ENCODE results near the gene ARHGAP27. TPM values are rescaled to one million over a fixed set of nuclear protein-coding genes. Genes with fewer than 3 reads are reported as not detected.

Gene ARHGAP27
- polyA plus RNA-seq, 3 donors from 2014 or later = 23.5 to 64.9 (median 27.8) TPM

- Mint-ChIP-seq H3K9me3 (no peaks in the 10 kb centered on the region), H3K36me3 (no peaks in the 10 kb centered on the region), H3K27me3 (ENCODE audit: low read depth in 3 of 3) (peaks cover 3 to 7% (median 5%) of the 10 kb centered on the region in 3 donors), H3K4me3 (no peak overlapping the region), H3K4me1 (peaks cover 7 to 8% of the 10 kb centered on the region in 2 donors), H3K27ac (peak overlapping the region in 1 of 6 donors; percentile 42)
- DNase-seq = no peak
These were observed 43.9 kb downstream of the ARHGAP27 start for GRCh38 chr17:45388604-45389325.

GRCh38 chr17:45387739-45388138 lies 44.9 kb downstream of the ARHGAP27 start:
- Mint-ChIP-seq H3K27ac (no peak overlapping the region), H3K9me3 (no peaks in the 10 kb centered on the region), H3K4me1 (peaks cover under 1% of the 10 kb centered on the region in 2 donors), H3K36me3 (no peaks in the 10 kb centered on the region), H3K4me3 (no peak overlapping the region), H3K27me3 (ENCODE audit: low read depth in 3 of 3) (peaks cover 2 to 7% (median 3%) of the 10 kb centered on the region in 3 donors)
- DNase-seq = no peak

GRCh38 chr17:45386178-45386577 lies 46.5 kb downstream of the ARHGAP27 start:
- peaks cover 1 to 7% (median 3%) of the 10 kb centered on the region in 3 donors for H3K27me3 Mint-ChIP-seq (ENCODE audit: low read depth in 3 of 3)
- H3K36me3 Mint-ChIP-seq = no peaks in the 10 kb centered on the region
- DNase-seq = no peak
- H3K4me1 Mint-ChIP-seq = no peaks in the 10 kb centered on the region
- no peaks in the 10 kb centered on the region for H3K9me3 Mint-ChIP-seq
- no peak overlapping the region for H3K27ac Mint-ChIP-seq
- no peak overlapping the region for H3K4me3 Mint-ChIP-seq

- H3K36me3 Mint-ChIP-seq = no peaks in the 10 kb centered on the region
- DNase-seq = peak; percentile 77 to 84 (median 79)
- no peak overlapping the region for H3K27ac Mint-ChIP-seq
- no peak overlapping the region for H3K4me3 Mint-ChIP-seq
- H3K4me1 Mint-ChIP-seq = no peaks in the 10 kb centered on the region
- no peaks in the 10 kb centered on the region for H3K9me3 Mint-ChIP-seq
- H3K27me3 Mint-ChIP-seq (ENCODE audit: low read depth in 3 of 3) = peaks cover 1 to 7% (median 3%) of the 10 kb centered on the region in 3 donors
These were observed 47.2 kb downstream of the ARHGAP27 start for GRCh38 chr17:45385331-45385997.

- no peaks in the 10 kb centered on the region for H3K36me3 Mint-ChIP-seq
- H3K4me3 Mint-ChIP-seq = no peak overlapping the region
- H3K9me3 Mint-ChIP-seq = no peaks in the 10 kb centered on the region
- no peak for DNase-seq
- H3K27me3 Mint-ChIP-seq (ENCODE audit: low read depth in 3 of 3) = peaks cover 1 to 7% (median 3%) of the 10 kb centered on the region in 3 donors
- H3K4me1 Mint-ChIP-seq = no peaks in the 10 kb centered on the region
- H3K27ac Mint-ChIP-seq = no peak overlapping the region
These were observed 47.8 kb downstream of the ARHGAP27 start for GRCh38 chr17:45384789-45385262.

- peak overlapping the region in 1 of 6 donors; percentile 42 for H3K27ac Mint-ChIP-seq
- H3K4me1 Mint-ChIP-seq = no peaks in the 10 kb centered on the region
- H3K36me3 Mint-ChIP-seq = no peaks in the 10 kb centered on the region
- no peaks in the 10 kb centered on the region for H3K9me3 Mint-ChIP-seq
- no peak for DNase-seq
- H3K4me3 Mint-ChIP-seq = no peak overlapping the region
- H3K27me3 Mint-ChIP-seq (ENCODE audit: low read depth in 3 of 3) = peaks cover 1 to 7% (median 3%) of the 10 kb centered on the region in 3 donors
These were observed 48.5 kb downstream of the ARHGAP27 start for GRCh38 chr17:45384047-45384788.

- Mint-ChIP-seq H3K36me3 (no peaks in the 10 kb centered on the region), H3K4me1 (no peaks in the 10 kb centered on the region), H3K27me3 (ENCODE audit: low read depth in 3 of 3) (peaks cover 1 to 4% (median 3%) of the 10 kb centered on the region in 3 donors), H3K27ac (no peak overlapping the region), H3K4me3 (no peak overlapping the region), H3K9me3 (no peaks in the 10 kb centered on the region)
- DNase-seq = no peak
These were observed 49.7 kb downstream of the ARHGAP27 start for GRCh38 chr17:45383003-45383402.

- H3K27ac Mint-ChIP-seq = no peak overlapping the region
- no peaks in the 10 kb centered on the region for H3K9me3 Mint-ChIP-seq
- no peaks in the 10 kb centered on the region for H3K4me1 Mint-ChIP-seq
- peaks cover 1 to 4% (median 3%) of the 10 kb centered on the region in 3 donors for H3K27me3 Mint-ChIP-seq (ENCODE audit: low read depth in 3 of 3)
- DNase-seq = no peak
- no peaks in the 10 kb centered on the region for H3K36me3 Mint-ChIP-seq
- H3K4me3 Mint-ChIP-seq = no peak overlapping the region
These were observed 50.4 kb downstream of the ARHGAP27 start for GRCh38 chr17:45382226-45382625.

GRCh38 chr17:45380991-45381390 lies 51.7 kb downstream of the ARHGAP27 start:
- Mint-ChIP-seq H3K4me1 (no peaks in the 10 kb centered on the region), H3K27me3 (ENCODE audit: low read depth in 3 of 3) (peaks cover 0 to 4% (median 3%) of the 10 kb centered on the region in 3 donors), H3K9me3 (no peaks in the 10 kb centered on the region), H3K4me3 (no peak overlapping the region), H3K27ac (no peak overlapping the region), H3K36me3 (no peaks in the 10 kb centered on the region)
- no peak for DNase-seq

- Mint-ChIP-seq H3K27ac (no peak overlapping the region), H3K9me3 (no peaks in the 10 kb centered on the region), H3K27me3 (ENCODE audit: low read depth in 3 of 3) (peaks cover 0 to 3% (median 1%) of the 10 kb centered on the region in 3 donors), H3K4me3 (no peak overlapping the region), H3K36me3 (no peaks in the 10 kb centered on the region), H3K4me1 (no peaks in the 10 kb centered on the region)
- no peak for DNase-seq
These were observed 52.5 kb downstream of the ARHGAP27 start for GRCh38 chr17:45380046-45380765.

- no peaks in the 10 kb centered on the region for H3K36me3 Mint-ChIP-seq
- peaks cover 0 to 2% (median 2%) of the 10 kb centered on the region in 3 donors for H3K27me3 Mint-ChIP-seq (ENCODE audit: low read depth in 3 of 3)
- no peaks in the 10 kb centered on the region for H3K9me3 Mint-ChIP-seq
- H3K27ac Mint-ChIP-seq = no peak overlapping the region
- DNase-seq = no peak
- no peak overlapping the region for H3K4me3 Mint-ChIP-seq
- no peaks in the 10 kb centered on the region for H3K4me1 Mint-ChIP-seq
These were observed 55.3 kb downstream of the ARHGAP27 start for GRCh38 chr17:45377401-45377800.

- no peak overlapping the region for H3K4me3 Mint-ChIP-seq
- H3K4me1 Mint-ChIP-seq = peaks cover 3 to 6% of the 10 kb centered on the region in 2 donors
- H3K27me3 Mint-ChIP-seq (ENCODE audit: low read depth in 3 of 3) = peaks cover 0 to 5% (median 2%) of the 10 kb centered on the region in 3 donors
- no peaks in the 10 kb centered on the region for H3K9me3 Mint-ChIP-seq
- H3K27ac Mint-ChIP-seq = no peak overlapping the region
- no peak for DNase-seq
- H3K36me3 Mint-ChIP-seq = no peaks in the 10 kb centered on the region
These were observed 56.3 kb downstream of the ARHGAP27 start for GRCh38 chr17:45376171-45377005.

- H3K9me3 Mint-ChIP-seq = no peaks in the 10 kb centered on the region
- H3K4me1 Mint-ChIP-seq = peaks cover 3 to 6% of the 10 kb centered on the region in 2 donors
- DNase-seq = no peak
- peaks cover 0 to 8% (median 4%) of the 10 kb centered on the region in 3 donors for H3K27me3 Mint-ChIP-seq (ENCODE audit: low read depth in 3 of 3)
- peaks cover 0 to 5% (median 0%) of the 10 kb centered on the region in 3 donors for H3K36me3 Mint-ChIP-seq
- H3K27ac Mint-ChIP-seq = no peak overlapping the region
- H3K4me3 Mint-ChIP-seq = no peak overlapping the region
These were observed 58.2 kb downstream of the ARHGAP27 start for GRCh38 chr17:45374501-45374900.

All from immature natural killer cell (primary cell).